Measurements from ENCODE around the gene ST7. TPM values are rescaled to one million over a fixed set of nuclear protein-coding genes. Genes with fewer than 3 reads are reported as not detected.

Gene ST7
- total RNA-seq, 1 experiment from 2014 or later, result 19.6 TPM

DNA sequence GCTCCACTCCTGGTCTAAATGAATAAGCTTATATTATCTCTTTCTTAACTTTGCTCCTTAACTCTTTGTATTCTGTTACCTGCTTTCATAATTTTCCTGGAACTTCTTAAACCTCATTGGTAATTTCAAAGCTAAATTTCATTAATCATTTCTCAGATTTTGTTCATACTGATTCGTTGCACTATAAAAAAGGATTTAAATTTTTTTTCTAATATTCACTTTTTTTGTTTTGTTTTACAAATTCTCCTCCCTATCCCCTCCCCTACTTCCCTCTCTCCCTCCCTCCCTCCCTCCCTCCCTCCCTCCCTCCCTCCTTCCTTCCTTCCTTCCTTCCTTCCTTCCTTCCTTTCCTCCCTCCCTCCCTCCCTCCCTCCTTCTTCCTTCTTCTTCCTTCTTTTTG is 14.7 kb downstream of the ST7 start:
- Histone ChIP-seq H3K4me3 (ENCODE audit: low read depth in 2 of 2, low read length in 2 of 2) (no peak overlapping the region), H3K9me3 (ENCODE audit: control insufficient read depth, insufficient read depth, low read depth, low read length) (no peaks in the 10 kb centered on the region), H3K27me3 (ENCODE audit: control insufficient read depth, insufficient read depth, low read length) (no peaks in the 10 kb centered on the region), H3K36me3 (ENCODE audit: control insufficient read depth, insufficient read depth, low read length) (no peaks in the 10 kb centered on the region), H3K27ac (ENCODE audit: low read length) (no peak overlapping the region), H3K4me1 (ENCODE audit: control insufficient read depth, insufficient read depth, low read length) (no peaks in the 10 kb centered on the region)
- BruUV-seq (replicated peaks), result no TSS peak
- DNase-seq (ENCODE audit: low read depth, low spot score), result no peak
- CTCF ChIA-PET, result no interaction called here
- intact Hi-C loops (cut with micrococcal nuclease; ENCODE audit: unreplicated experiment) (no loop called here), in situ Hi-C loops (cut with HindIII; ENCODE audit: low pct_unique_long_range_greater_than_20kb, low sequenced_read_pairs) (no loop called here)
- TF ChIP-seq, protein P1, sequence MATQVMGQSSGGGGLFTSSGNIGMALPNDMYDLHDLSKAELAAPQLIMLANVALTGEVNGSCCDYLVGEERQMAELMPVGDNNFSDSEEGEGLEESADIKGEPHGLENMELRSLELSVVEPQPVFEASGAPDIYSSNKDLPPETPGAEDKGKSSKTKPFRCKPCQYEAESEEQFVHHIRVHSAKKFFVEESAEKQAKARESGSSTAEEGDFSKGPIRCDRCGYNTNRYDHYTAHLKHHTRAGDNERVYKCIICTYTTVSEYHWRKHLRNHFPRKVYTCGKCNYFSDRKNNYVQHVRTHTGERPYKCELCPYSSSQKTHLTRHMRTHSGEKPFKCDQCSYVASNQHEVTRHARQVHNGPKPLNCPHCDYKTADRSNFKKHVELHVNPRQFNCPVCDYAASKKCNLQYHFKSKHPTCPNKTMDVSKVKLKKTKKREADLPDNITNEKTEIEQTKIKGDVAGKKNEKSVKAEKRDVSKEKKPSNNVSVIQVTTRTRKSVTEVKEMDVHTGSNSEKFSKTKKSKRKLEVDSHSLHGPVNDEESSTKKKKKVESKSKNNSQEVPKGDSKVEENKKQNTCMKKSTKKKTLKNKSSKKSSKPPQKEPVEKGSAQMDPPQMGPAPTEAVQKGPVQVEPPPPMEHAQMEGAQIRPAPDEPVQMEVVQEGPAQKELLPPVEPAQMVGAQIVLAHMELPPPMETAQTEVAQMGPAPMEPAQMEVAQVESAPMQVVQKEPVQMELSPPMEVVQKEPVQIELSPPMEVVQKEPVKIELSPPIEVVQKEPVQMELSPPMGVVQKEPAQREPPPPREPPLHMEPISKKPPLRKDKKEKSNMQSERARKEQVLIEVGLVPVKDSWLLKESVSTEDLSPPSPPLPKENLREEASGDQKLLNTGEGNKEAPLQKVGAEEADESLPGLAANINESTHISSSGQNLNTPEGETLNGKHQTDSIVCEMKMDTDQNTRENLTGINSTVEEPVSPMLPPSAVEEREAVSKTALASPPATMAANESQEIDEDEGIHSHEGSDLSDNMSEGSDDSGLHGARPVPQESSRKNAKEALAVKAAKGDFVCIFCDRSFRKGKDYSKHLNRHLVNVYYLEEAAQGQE (IDR thresholded peaks at IDR 0.05; ENCODE audit: insufficient read depth in 1 of 2, low read depth in 2 of 2, low read length in 1 of 2), result no peak
- TF ChIP-seq TCF7L2 (IDR thresholded peaks at IDR 0.05; ENCODE audit: low read depth, low read length), result no peak
- no peak for TF ChIP-seq POLR2AphosphoS5 (IDR thresholded peaks at IDR 0.05; ENCODE audit: low read depth, low read length)
- TF ChIP-seq, protein P2, sequence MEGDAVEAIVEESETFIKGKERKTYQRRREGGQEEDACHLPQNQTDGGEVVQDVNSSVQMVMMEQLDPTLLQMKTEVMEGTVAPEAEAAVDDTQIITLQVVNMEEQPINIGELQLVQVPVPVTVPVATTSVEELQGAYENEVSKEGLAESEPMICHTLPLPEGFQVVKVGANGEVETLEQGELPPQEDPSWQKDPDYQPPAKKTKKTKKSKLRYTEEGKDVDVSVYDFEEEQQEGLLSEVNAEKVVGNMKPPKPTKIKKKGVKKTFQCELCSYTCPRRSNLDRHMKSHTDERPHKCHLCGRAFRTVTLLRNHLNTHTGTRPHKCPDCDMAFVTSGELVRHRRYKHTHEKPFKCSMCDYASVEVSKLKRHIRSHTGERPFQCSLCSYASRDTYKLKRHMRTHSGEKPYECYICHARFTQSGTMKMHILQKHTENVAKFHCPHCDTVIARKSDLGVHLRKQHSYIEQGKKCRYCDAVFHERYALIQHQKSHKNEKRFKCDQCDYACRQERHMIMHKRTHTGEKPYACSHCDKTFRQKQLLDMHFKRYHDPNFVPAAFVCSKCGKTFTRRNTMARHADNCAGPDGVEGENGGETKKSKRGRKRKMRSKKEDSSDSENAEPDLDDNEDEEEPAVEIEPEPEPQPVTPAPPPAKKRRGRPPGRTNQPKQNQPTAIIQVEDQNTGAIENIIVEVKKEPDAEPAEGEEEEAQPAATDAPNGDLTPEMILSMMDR (IDR thresholded peaks at IDR 0.05), result no peak
- no peak for TF ChIP-seq SIN3A (IDR thresholded peaks at IDR 0.05; ENCODE audit: borderline replicate concordance, insufficient read depth, low read depth, low read length)
- no peak for ATAC-seq
- POLR2A ChIA-PET, result no interaction called here

DNA sequence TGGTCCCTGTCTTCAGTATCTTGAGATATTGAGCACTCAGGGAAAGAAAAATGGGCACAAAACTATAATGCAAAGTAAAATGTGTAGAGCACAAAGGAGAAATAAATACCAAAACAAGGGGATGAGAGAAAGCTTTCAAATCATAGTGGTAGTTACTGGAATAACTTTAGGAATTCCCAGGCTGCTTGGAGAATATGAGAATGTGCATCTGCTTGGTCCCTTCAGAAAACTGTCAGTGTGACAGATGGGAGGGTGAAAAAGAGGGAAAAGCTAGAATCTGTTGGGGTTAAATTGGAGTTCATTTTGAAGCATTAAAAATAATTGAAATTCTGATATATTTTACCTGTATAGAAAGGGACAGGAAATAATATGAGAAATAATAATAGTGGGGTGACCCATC is 15.3 kb downstream of the ST7 start:
- POLR2A ChIA-PET, result no interaction called here
- TF ChIP-seq, protein P1 (IDR thresholded peaks at IDR 0.05; ENCODE audit: insufficient read depth in 1 of 2, low read depth in 2 of 2, low read length in 1 of 2), result no peak
- TF ChIP-seq, protein P2 (IDR thresholded peaks at IDR 0.05), result no peak
- TF ChIP-seq TCF7L2 (IDR thresholded peaks at IDR 0.05; ENCODE audit: low read depth, low read length) (no peak), POLR2AphosphoS5 (IDR thresholded peaks at IDR 0.05; ENCODE audit: low read depth, low read length) (no peak), SIN3A (IDR thresholded peaks at IDR 0.05; ENCODE audit: borderline replicate concordance, insufficient read depth, low read depth, low read length) (no peak)
- no TSS peak for BruUV-seq (replicated peaks)
- Histone ChIP-seq H3K27ac (ENCODE audit: low read length) (no peak overlapping the region), H3K9me3 (ENCODE audit: control insufficient read depth, insufficient read depth, low read depth, low read length) (no peaks in the 10 kb centered on the region), H3K27me3 (ENCODE audit: control insufficient read depth, insufficient read depth, low read length) (no peaks in the 10 kb centered on the region), H3K4me3 (ENCODE audit: low read depth in 2 of 2, low read length in 2 of 2) (no peak overlapping the region), H3K4me1 (ENCODE audit: control insufficient read depth, insufficient read depth, low read length) (no peaks in the 10 kb centered on the region), H3K36me3 (ENCODE audit: control insufficient read depth, insufficient read depth, low read length) (no peaks in the 10 kb centered on the region)
- ATAC-seq (no peak), DNase-seq (ENCODE audit: low read depth, low spot score) (no peak)
- CTCF ChIA-PET, result no interaction called here
- in situ Hi-C loops (cut with HindIII; ENCODE audit: low pct_unique_long_range_greater_than_20kb, low sequenced_read_pairs) (no loop called here), intact Hi-C loops (cut with micrococcal nuclease; ENCODE audit: unreplicated experiment) (no loop called here)

Measured in Panc1 (cell line).